Natural killer cell (primary cell): ENCODE measurements around the gene BOLA2B. TPM values are rescaled to one million over a fixed set of nuclear protein-coding genes. Genes with fewer than 3 reads are reported as not detected.
"Not testable (repeated sequence)": the region's sequence is repeated elsewhere in the genome, so short reads cannot be mapped to it uniquely, and the experiment has no call there.

Source experiments
- ATAC-seq, 3 donors: fragments of 150-1000 bp in 2 of 3; fragments of 200-7000 bp in 1 of 3; cut with Tn5 transposase; 1 replicate in 1 of 3; 2 replicates in 2 of 3; pipeline ENCODE4 v1.10.0; 2021; ENCODE audit warnings: mild to moderate bottlenecking in 2 of 3, moderate library complexity in 2 of 3
- DNase-seq, 2 donors: peaks; one replicate each; pipeline versions ENCODE4 v3.0.0 to v3.0.0-alpha.2; 2013 to 2021; ENCODE audit warnings: mixed read lengths in 1 of 2
- H3K27ac ChIP-seq: one replicate; pipeline ENCODE4 v1.5.1; 2013; ENCODE audit warnings: mild to moderate bottlenecking, low read length
- H3K27me3 ChIP-seq: one replicate; pipeline ENCODE4 v1.6.1; 2013; ENCODE audit warnings: low read length; ENCODE audit not compliant: control insufficient read depth, insufficient read depth
- H3K36me3 ChIP-seq: one replicate; pipeline ENCODE4 v1.6.1; 2013; ENCODE audit warnings: low read length; ENCODE audit not compliant: control insufficient read depth, insufficient read depth
- H3K4me1 ChIP-seq: one replicate; pipeline ENCODE4 v1.6.1; 2013; ENCODE audit warnings: low read length; ENCODE audit not compliant: control insufficient read depth, insufficient read depth
- H3K4me3 ChIP-seq: one replicate; pipeline ENCODE4 v1.5.1; 2013; ENCODE audit warnings: low read length
- H3K9me3 ChIP-seq: one replicate; pipeline ENCODE4 v1.6.1; 2013; ENCODE audit warnings: low read length; ENCODE audit not compliant: control insufficient read depth, insufficient read depth
- H3K27ac Mint-ChIP-seq, 2 donors: one replicate each; pipeline ENCODE4 v1.8.0; 2022; ENCODE audit warnings: mild to moderate bottlenecking in 2 of 2, mixed read lengths in 2 of 2, moderate library complexity in 1 of 2
- H3K27me3 Mint-ChIP-seq, 2 donors: one replicate each; pipeline ENCODE4 v1.8.0; 2022; ENCODE audit warnings: low read depth in 2 of 2, mixed read lengths in 2 of 2
- H3K36me3 Mint-ChIP-seq: one replicate; pipeline ENCODE4 v1.8.0; 2022; ENCODE audit warnings: mixed read lengths
- H3K4me1 Mint-ChIP-seq, 2 donors: one replicate each; pipeline ENCODE4 v1.8.0; 2022; ENCODE audit warnings: mixed read lengths in 2 of 2
- H3K4me3 Mint-ChIP-seq: one replicate; pipeline ENCODE4 v1.8.0; 2022; ENCODE audit warnings: mild to moderate bottlenecking, moderate library complexity, mixed read lengths
- H3K9me3 Mint-ChIP-seq, 2 donors: one replicate each; pipeline ENCODE4 v1.8.0; 2022; ENCODE audit warnings: mixed read lengths in 2 of 2
- WGBS: methylation state at CpG from one replicate; pipeline ENCODE4 v1.1.7; 2013; ENCODE audit warnings: missing lambda C conversion rate; ENCODE audit not compliant: insufficient coverage; 5-methylcytosine and 5-hydroxymethylcytosine counted together
- intact Hi-C: fragments of 100-400 bp; cut with micrococcal nuclease; formaldehyde crosslinking; loops from one replicate; pipeline ENCODE4 v1.14.2; 2022
- total RNA-seq, 4 donors: library from RNA; stranded (reverse); fragments of 120-200 nt in 1 of 4; gene quantifications; one replicate each; pipeline versions ENCODE4 v1.2.3 to v1.2.4, GENCODE V29; 2013 to 2022

BOLA2B gene
- total RNA-seq, 3 donors from 2014 or later (not counting 1 experiment from before 2014, with no cell fraction given): 63.0 to 94.3 (median 70.6) TPM

- H3K9me3 ChIP-seq, H3K36me3 ChIP-seq, H3K36me3 Mint-ChIP-seq, H3K27ac ChIP-seq, H3K4me3 ChIP-seq, H3K27me3 ChIP-seq, H3K27ac Mint-ChIP-seq, H3K27me3 Mint-ChIP-seq, intact Hi-C loops, H3K4me1 ChIP-seq, H3K9me3 Mint-ChIP-seq, H3K4me3 Mint-ChIP-seq, ATAC-seq, DNase-seq, H3K4me1 Mint-ChIP-seq: not testable (repeated sequence)
- no CpG with 5 or more reads among the region's 15 CpGs for WGBS
Measured at GRCh38 chr16:30199608-30200343, 6.3 kb upstream of the BOLA2B start.

- H3K36me3 ChIP-seq, H3K4me1 Mint-ChIP-seq, H3K9me3 Mint-ChIP-seq, intact Hi-C loops, H3K27ac ChIP-seq, H3K4me1 ChIP-seq, H3K27me3 ChIP-seq, ATAC-seq, H3K36me3 Mint-ChIP-seq, H3K4me3 Mint-ChIP-seq, H3K27me3 Mint-ChIP-seq, H3K4me3 ChIP-seq, H3K27ac Mint-ChIP-seq, DNase-seq, H3K9me3 ChIP-seq: not testable (repeated sequence)
- WGBS: no CpG with 5 or more reads among the region's 3 CpGs
Measured at GRCh38 chr16:30199049-30199448, 5.6 kb upstream of the BOLA2B start, which contains the start of gene SULT1A3. TSS of gene SULT1A3 (plus strand) at chr16:30199255. CDS start at chr16:30200729, 1,474 bp downstream.

GRCh38 chr16:30197001-30197400 is 3.5 kb upstream of the BOLA2B start:
- H3K36me3 ChIP-seq, H3K36me3 Mint-ChIP-seq, H3K4me3 Mint-ChIP-seq, H3K4me1 Mint-ChIP-seq, DNase-seq, H3K9me3 ChIP-seq, H3K9me3 Mint-ChIP-seq, H3K27me3 ChIP-seq, H3K4me3 ChIP-seq, H3K4me1 ChIP-seq, H3K27ac ChIP-seq, H3K27ac Mint-ChIP-seq, ATAC-seq, intact Hi-C loops, H3K27me3 Mint-ChIP-seq: not testable (repeated sequence)
- WGBS: 50% methylated on average over 1 of the region's 2 CpGs

GRCh38 chr16:30194172-30194925 is 883 bp upstream of the BOLA2B start:
- H3K27ac ChIP-seq, H3K9me3 ChIP-seq, DNase-seq, H3K4me1 ChIP-seq, H3K27me3 ChIP-seq, H3K4me3 Mint-ChIP-seq, H3K27me3 Mint-ChIP-seq, H3K4me1 Mint-ChIP-seq, H3K36me3 Mint-ChIP-seq, intact Hi-C loops, H3K36me3 ChIP-seq, H3K9me3 Mint-ChIP-seq, H3K27ac Mint-ChIP-seq: not testable (repeated sequence)
- peak; percentile 76 to 90 (median 77) for ATAC-seq
- peak overlapping the region; percentile 33 for H3K4me3 ChIP-seq
- 0% methylated on average over 10 of the region's 60 CpGs for WGBS

- H3K27ac ChIP-seq, H3K4me3 Mint-ChIP-seq, H3K9me3 Mint-ChIP-seq, H3K27me3 Mint-ChIP-seq, H3K4me1 Mint-ChIP-seq, H3K27me3 ChIP-seq, H3K4me1 ChIP-seq, H3K9me3 ChIP-seq, H3K27ac Mint-ChIP-seq, H3K36me3 ChIP-seq, H3K36me3 Mint-ChIP-seq, DNase-seq, H3K4me3 ChIP-seq, intact Hi-C loops: not testable (repeated sequence)
- WGBS: no CpG with 5 or more reads among the region's 21 CpGs
- ATAC-seq: peak in 2 of 3 donors; percentile 0 to 1
Measured at GRCh38 chr16:30193098-30193497, 368 bp downstream of the BOLA2B start.

GRCh38 chr16:30191158-30191557 is 2.3 kb downstream of the BOLA2B start:
- H3K9me3 Mint-ChIP-seq, H3K4me3 Mint-ChIP-seq, H3K27me3 ChIP-seq, ATAC-seq, H3K27ac ChIP-seq, H3K27me3 Mint-ChIP-seq, DNase-seq, H3K36me3 Mint-ChIP-seq, intact Hi-C loops, H3K27ac Mint-ChIP-seq, H3K4me3 ChIP-seq, H3K9me3 ChIP-seq: not testable (repeated sequence)
- H3K4me1 Mint-ChIP-seq: peaks cover 9 to 13% of the 10 kb centered on the region in 2 donors
- Histone ChIP-seq H3K36me3 (peaks cover 22% of the 10 kb centered on the region), H3K4me1 (peaks cover 22% of the 10 kb centered on the region)
- 91% methylated on average over 3 of the region's 12 CpGs for WGBS
